A673 (cell line): Measurements from ENCODE around the gene XRCC3. TPM values are rescaled to one million over a fixed set of nuclear protein-coding genes. Genes with fewer than 3 reads are reported as not detected.

ENCODE experiments used
- BruUV-seq: library from RNA; stranded (reverse); fragments of 400-500 nt; replicated peaks from 2 replicates; lab custom pipeline; 2021; lab: Mats Ljungman, UMichigan
- CTCF ChIA-PET: fragments of 300-600 bp; sonication (Branson Sonifier 250); formaldehyde crosslinking; loops from one replicate; lab custom pipeline; 2022; ENCODE audit warnings: antibody characterized with exemption; lab: Charles Lee
- POLR2A ChIA-PET: fragments of 300-600 bp; sonication (Branson Sonifier 250); formaldehyde crosslinking; loops from one replicate; lab custom pipeline; 2022; ENCODE audit warnings: antibody characterized with exemption; ENCODE audit not compliant: low non-redundant PET; lab: Charles Lee
- DNase-seq: peaks from one replicate; pipeline ENCODE4 v3.0.0-alpha.2; 2015; ENCODE audit warnings: low spot score
- H3K27ac ChIP-seq: fragments of 200-600 bp; sonication (generic); 2 replicates; pipeline ENCODE4 v1.5.1; 2016; ENCODE audit warnings: mixed run types, low read depth, mild to moderate bottlenecking, mixed read lengths, antibody characterized with exemption, low read length; ENCODE audit not compliant: poor library complexity, severe bottlenecking
- H3K27me3 ChIP-seq: fragments of 200-600 bp; sonication (generic); replicated peaks from 2 replicates; pipeline ENCODE4 v1.6.1; 2017; ENCODE audit warnings: mixed run types, low read depth, mild to moderate bottlenecking, mixed read lengths, antibody characterized with exemption, low read length; ENCODE audit not compliant: insufficient read depth, poor library complexity
- H3K36me3 ChIP-seq: fragments of 200-600 bp; sonication (generic); 2 replicates; pipeline ENCODE4 v1.6.1; 2016; ENCODE audit warnings: mixed run types, mild to moderate bottlenecking, mixed read lengths, antibody characterized with exemption, low read length; ENCODE audit not compliant: insufficient read depth, poor library complexity, severe bottlenecking
- H3K4me1 ChIP-seq: fragments of 200-600 bp; sonication (generic); 2 replicates; pipeline ENCODE4 v1.6.1; 2017; ENCODE audit warnings: mixed run types, mild to moderate bottlenecking, mixed read lengths, antibody characterized with exemption, low read length; ENCODE audit not compliant: insufficient read depth, poor library complexity, severe bottlenecking
- H3K4me3 ChIP-seq: fragments of 200-600 bp; sonication (generic); 2 replicates; pipeline ENCODE4 v1.5.1; 2016; ENCODE audit warnings: low read depth, mixed run types, mild to moderate bottlenecking, mixed read lengths, low read length; ENCODE audit not compliant: poor library complexity, severe bottlenecking
- H3K9me3 ChIP-seq: fragments of 200-600 bp; sonication (generic); 2 replicates; pipeline ENCODE4 v1.6.1; 2016; ENCODE audit warnings: mixed run types, low read depth, mild to moderate bottlenecking, mixed read lengths, antibody characterized with exemption, low read length; ENCODE audit not compliant: poor library complexity, severe bottlenecking
- EZH2 ChIP-seq: fragments of 200-600 bp; sonication (generic); IDR thresholded peaks from 2 replicates; pipeline ENCODE4 v1.6.1; 2017; ENCODE audit warnings: borderline replicate concordance, low read depth, mild to moderate bottlenecking, mixed read lengths, antibody characterized with exemption, low read length; ENCODE audit not compliant: poor library complexity, severe bottlenecking
- intact Hi-C: fragments of 100-400 bp; cut with micrococcal nuclease; formaldehyde crosslinking; loops from one replicate; pipeline ENCODE4 v1.10.0; 2022; ENCODE audit not compliant: unreplicated experiment
- total RNA-seq: library from RNA; stranded (reverse); gene quantifications from 2 replicates; pipeline ENCODE4 v1.2.3, GENCODE V29; 2021
- TF ChIP-seq, protein P1 (sequence below): fragments of 300-800, 200-600 bp; sonication (generic); conservative IDR thresholded peaks from 2 replicates; pipeline ENCODE4 v1.5.1; 2017; ENCODE audit warnings: low read depth, mild to moderate bottlenecking, antibody characterized with exemption, low read length, moderate library complexity, mixed read lengths

XRCC3 gene
- total RNA-seq, 1 experiment from 2014 or later, result 91.8 TPM

DNA sequence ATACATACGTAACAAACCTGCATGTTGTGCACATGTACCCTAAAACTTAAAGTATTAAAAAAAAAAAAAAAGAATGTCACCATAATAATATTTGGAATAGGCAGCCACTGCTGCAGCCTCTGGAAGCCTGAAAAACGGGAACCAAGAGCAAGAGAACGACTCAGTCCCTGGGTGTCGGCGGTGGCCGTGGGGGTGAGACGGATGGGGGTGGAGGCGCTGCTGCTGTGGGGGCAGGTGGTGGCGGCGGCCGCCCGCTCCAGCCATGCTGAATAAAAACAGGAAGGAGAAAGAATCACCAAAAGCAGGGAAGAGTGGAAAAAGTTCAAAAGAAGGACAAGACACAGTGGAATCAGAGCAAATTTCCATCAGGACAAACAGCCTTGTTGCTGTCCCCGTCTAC lies 47.3 kb upstream of the XRCC3 start:
- no peak for DNase-seq
- POLR2A ChIA-PET, result no interaction called here
- H3K27ac ChIP-seq, result no peak overlapping the region
- no peaks in the 10 kb centered on the region for H3K27me3 ChIP-seq
- no TSS peak for BruUV-seq
- no peaks in the 10 kb centered on the region for H3K4me1 ChIP-seq
- no peaks in the 10 kb centered on the region for H3K36me3 ChIP-seq
- no peaks in the 10 kb centered on the region for H3K9me3 ChIP-seq
- no peak for TF ChIP-seq EZH2
- TF ChIP-seq, protein P1, sequence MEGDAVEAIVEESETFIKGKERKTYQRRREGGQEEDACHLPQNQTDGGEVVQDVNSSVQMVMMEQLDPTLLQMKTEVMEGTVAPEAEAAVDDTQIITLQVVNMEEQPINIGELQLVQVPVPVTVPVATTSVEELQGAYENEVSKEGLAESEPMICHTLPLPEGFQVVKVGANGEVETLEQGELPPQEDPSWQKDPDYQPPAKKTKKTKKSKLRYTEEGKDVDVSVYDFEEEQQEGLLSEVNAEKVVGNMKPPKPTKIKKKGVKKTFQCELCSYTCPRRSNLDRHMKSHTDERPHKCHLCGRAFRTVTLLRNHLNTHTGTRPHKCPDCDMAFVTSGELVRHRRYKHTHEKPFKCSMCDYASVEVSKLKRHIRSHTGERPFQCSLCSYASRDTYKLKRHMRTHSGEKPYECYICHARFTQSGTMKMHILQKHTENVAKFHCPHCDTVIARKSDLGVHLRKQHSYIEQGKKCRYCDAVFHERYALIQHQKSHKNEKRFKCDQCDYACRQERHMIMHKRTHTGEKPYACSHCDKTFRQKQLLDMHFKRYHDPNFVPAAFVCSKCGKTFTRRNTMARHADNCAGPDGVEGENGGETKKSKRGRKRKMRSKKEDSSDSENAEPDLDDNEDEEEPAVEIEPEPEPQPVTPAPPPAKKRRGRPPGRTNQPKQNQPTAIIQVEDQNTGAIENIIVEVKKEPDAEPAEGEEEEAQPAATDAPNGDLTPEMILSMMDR, result no peak
- CTCF ChIA-PET, result no interaction called here
- no peak overlapping the region for H3K4me3 ChIP-seq
- intact Hi-C loops, result no loop called here

DNA sequence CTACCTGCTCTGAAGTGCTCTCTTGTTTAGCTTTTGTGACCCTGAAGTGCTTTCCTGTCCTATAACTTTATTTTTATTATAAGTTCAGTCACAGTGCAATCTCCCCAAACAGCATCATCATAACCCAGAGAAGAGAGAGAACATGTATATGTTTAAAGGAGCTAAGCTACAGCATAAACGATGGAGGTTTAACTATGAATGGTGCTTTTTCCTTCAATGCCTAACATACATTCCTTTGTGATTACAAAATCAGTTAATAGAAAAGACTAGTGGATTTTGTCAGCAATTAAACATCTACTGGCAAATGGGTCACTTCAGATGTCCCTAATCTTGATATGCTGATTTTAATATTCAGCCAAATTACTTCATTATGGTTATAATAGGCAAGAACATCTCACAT lies 46.8 kb upstream of the XRCC3 start:
- TF ChIP-seq EZH2, result no peak
- TF ChIP-seq, protein P1, result no peak
- ChIA-PET CTCF (no interaction called here), POLR2A (no interaction called here)
- intact Hi-C loops, result no loop called here
- no TSS peak for BruUV-seq
- Histone ChIP-seq H3K27me3 (no peaks in the 10 kb centered on the region), H3K4me1 (no peaks in the 10 kb centered on the region), H3K36me3 (no peaks in the 10 kb centered on the region), H3K4me3 (no peak overlapping the region), H3K27ac (no peak overlapping the region), H3K9me3 (no peaks in the 10 kb centered on the region)
- no peak for DNase-seq

DNA sequence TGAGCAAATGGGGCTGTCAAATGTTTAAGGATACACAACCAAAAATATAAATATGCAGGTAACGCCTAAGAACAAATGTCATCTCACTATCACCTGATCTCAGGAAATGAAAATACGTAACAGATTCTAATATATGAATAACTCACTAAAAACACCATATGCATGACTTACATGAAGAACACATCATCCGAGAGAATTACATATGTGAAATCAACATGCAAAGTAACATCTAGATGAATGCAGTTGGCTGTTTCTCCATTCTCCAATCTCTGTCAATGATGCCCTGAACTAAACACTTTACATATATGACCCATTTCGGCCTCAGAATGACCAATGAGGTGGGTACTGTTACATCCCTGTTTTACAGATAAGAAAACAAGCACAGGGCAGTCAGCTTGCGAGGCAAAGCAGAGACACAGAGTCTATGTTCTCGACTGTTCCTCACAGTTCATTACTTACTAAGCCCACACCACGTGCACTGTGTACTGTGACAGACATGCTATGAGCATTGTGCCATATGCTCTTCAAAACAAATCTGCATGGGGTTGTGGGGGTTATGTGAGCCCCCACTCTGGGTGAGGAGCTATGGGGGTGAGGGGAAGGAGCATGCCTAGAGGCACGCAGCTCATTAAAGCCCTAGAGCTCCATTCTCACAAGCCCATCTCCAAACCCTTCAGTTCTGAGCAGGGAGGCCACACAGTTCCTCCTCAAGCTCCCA lies 43.0 kb upstream of the XRCC3 start:
- Histone ChIP-seq H3K9me3 (no peaks in the 10 kb centered on the region), H3K27ac (no peak overlapping the region), H3K4me3 (no peak overlapping the region), H3K36me3 (no peaks in the 10 kb centered on the region), H3K4me1 (peaks cover 5% of the 10 kb centered on the region), H3K27me3 (no peaks in the 10 kb centered on the region)
- intact Hi-C loops, result no loop called here
- DNase-seq, result no peak
- no TSS peak for BruUV-seq
- CTCF ChIA-PET, result no interaction called here
- POLR2A ChIA-PET, result interaction anchor here (0.5 kb wide), 1 partner anchor 331 kb away, joined by 3 read pairs; no protein-coding TSS in a partner anchor
- TF ChIP-seq EZH2, result no peak
- TF ChIP-seq, protein P1, result no peak
